Upper lobe of left lung (tissue), 6 donors: ENCODE measurements around the gene CIAO2B. TPM values are rescaled to one million over a fixed set of nuclear protein-coding genes. Genes with fewer than 3 reads are reported as not detected.
"Not testable (repeated sequence)": the region's sequence is repeated elsewhere in the genome, so short reads cannot be mapped to it uniquely, and the experiment has no call there.

Experiments
- ATAC-seq, 2 donors: fragments of 200-7000 bp; cut with Tn5 transposase; one replicate each; pipeline ENCODE4 v1.9.1; 2022; ENCODE audit warnings: mild to moderate bottlenecking in 2 of 2, moderate library complexity in 2 of 2; ENCODE audit not compliant: low FRiP score in 2 of 2
- DNase-seq, 2 donors: peaks; one replicate each; pipeline ENCODE4 v3.0.0-alpha.2; 2019 to 2020
- H3K27ac ChIP-seq, 4 donors: fragments of 200-600 bp; sonication (generic); one replicate each; pipeline ENCODE4 v1.5.1; 2016 to 2019
- H3K27me3 ChIP-seq, 4 donors: fragments of 200-600 bp; sonication (generic); one replicate each; pipeline ENCODE4 v1.5.1; 2017 to 2019
- H3K36me3 ChIP-seq, 4 donors: fragments of 200-600 bp; sonication (generic); one replicate each; pipeline ENCODE4 v1.5.1; 2016 to 2019
- H3K4me1 ChIP-seq, 4 donors: fragments of 200-600 bp; sonication (generic); one replicate each; pipeline ENCODE4 v1.5.1; 2018 to 2019
- H3K4me3 ChIP-seq, 4 donors: fragments of 200-600 bp; sonication (generic); one replicate each; pipeline ENCODE4 v1.5.1; 2017 to 2019; ENCODE audit warnings: mild to moderate bottlenecking in 2 of 4, moderate library complexity in 1 of 4
- H3K9me3 ChIP-seq, 4 donors: fragments of 200-600 bp; sonication (generic); one replicate each; pipeline ENCODE4 v1.5.1; 2018 to 2019
- EP300 ChIP-seq, 4 donors: sonication (generic); formaldehyde crosslinking; IDR thresholded peaks; one replicate each; pipeline ENCODE4 v1.5.1; 2017; ENCODE audit warnings: antibody characterized with exemption in 4 of 4, control low read depth in 2 of 4
- POLR2A ChIP-seq, 4 donors: fragments of 450-650 bp; IDR thresholded peaks; one replicate each; pipeline ENCODE4 v1.5.1; 2016 to 2017; ENCODE audit warnings: antibody characterized with exemption in 4 of 4, mild to moderate bottlenecking in 2 of 4
- POLR2AphosphoS5 ChIP-seq, 2 donors: sonication (generic); formaldehyde crosslinking; IDR thresholded peaks; one replicate each; pipeline ENCODE4 v1.5.1; 2017; ENCODE audit warnings: antibody characterized with exemption in 2 of 2
- WGBS, 2 donors: methylation state at CpG; one replicate each; pipeline ENCODE4 v1.1.5; 2017 to 2018; 5-methylcytosine and 5-hydroxymethylcytosine counted together
- total RNA-seq, 6 donors: library from RNA; depleted of rRNA in 4 of 6; stranded (reverse); fragments of >200 nt in 4 of 6; gene quantifications; one replicate each; pipeline versions ENCODE4 v1.1.0 to v1.2.1, GENCODE V29; 2016 to 2021
- TF ChIP-seq, protein P1 (sequence below), 6 experiments: fragments of 450-650 bp in 4 of 6; fragments of 200-600 bp in 2 of 6; sonication (generic) in 2 of 6; IDR thresholded peaks; one replicate each; pipeline ENCODE4 v1.5.1; 2016 to 2019; ENCODE audit warnings: antibody characterized with exemption in 6 of 6
- donor health status: DM: no; HTN: no; CAD: no; lungs with moderate emphysema.
- donor health status: DM: no; HTN: yes; CAD: no; lungs with severe emphysema.

Gene CIAO2B
- total RNA-seq, 6 donors from 2014 or later: 59.6 to 131 (median 73.2) TPM

DNA sequence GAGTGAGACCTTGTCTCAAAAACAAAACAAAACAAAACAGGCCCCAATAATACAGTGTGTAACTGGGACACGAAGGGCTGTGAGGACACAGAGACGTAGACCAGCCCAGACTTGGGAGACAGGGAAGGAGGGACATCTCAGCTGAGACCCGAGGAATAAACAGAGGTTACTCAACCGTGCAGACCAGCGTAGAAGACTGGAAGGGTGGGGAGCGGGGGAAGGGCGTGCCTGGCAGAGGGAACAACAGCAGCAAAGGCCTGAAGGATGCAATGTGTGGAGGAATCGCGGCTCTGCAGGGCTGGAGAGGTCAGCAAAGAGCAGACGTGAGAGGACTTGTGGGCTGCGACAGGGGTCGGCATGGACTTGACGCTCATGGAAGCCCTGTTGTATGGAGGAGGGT is 42.5 kb upstream of the CIAO2B start:
- ATAC-seq (no peak), DNase-seq (no peak)
- peaks cover 0 to 13% (median 5%) of the 10 kb centered on the region in 4 donors for H3K4me1 ChIP-seq
- no peaks in the 10 kb centered on the region for H3K27me3 ChIP-seq
- H3K9me3 ChIP-seq: no peaks in the 10 kb centered on the region
- TF ChIP-seq EP300 (IDR thresholded peaks at IDR 0.05) (no peak), POLR2A (IDR thresholded peaks at IDR 0.05) (no peak), POLR2AphosphoS5 (IDR thresholded peaks at IDR 0.05) (no peak)
- TF ChIP-seq, protein P1, sequence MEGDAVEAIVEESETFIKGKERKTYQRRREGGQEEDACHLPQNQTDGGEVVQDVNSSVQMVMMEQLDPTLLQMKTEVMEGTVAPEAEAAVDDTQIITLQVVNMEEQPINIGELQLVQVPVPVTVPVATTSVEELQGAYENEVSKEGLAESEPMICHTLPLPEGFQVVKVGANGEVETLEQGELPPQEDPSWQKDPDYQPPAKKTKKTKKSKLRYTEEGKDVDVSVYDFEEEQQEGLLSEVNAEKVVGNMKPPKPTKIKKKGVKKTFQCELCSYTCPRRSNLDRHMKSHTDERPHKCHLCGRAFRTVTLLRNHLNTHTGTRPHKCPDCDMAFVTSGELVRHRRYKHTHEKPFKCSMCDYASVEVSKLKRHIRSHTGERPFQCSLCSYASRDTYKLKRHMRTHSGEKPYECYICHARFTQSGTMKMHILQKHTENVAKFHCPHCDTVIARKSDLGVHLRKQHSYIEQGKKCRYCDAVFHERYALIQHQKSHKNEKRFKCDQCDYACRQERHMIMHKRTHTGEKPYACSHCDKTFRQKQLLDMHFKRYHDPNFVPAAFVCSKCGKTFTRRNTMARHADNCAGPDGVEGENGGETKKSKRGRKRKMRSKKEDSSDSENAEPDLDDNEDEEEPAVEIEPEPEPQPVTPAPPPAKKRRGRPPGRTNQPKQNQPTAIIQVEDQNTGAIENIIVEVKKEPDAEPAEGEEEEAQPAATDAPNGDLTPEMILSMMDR (IDR thresholded peaks at IDR 0.05): no peak
- H3K27ac ChIP-seq: no peak overlapping the region
- 52 to 55% methylated on average over 13 of the region's 13 CpGs for WGBS, 2 donors
- H3K36me3 ChIP-seq: no peaks in the 10 kb centered on the region
- no peak overlapping the region for H3K4me3 ChIP-seq

DNA sequence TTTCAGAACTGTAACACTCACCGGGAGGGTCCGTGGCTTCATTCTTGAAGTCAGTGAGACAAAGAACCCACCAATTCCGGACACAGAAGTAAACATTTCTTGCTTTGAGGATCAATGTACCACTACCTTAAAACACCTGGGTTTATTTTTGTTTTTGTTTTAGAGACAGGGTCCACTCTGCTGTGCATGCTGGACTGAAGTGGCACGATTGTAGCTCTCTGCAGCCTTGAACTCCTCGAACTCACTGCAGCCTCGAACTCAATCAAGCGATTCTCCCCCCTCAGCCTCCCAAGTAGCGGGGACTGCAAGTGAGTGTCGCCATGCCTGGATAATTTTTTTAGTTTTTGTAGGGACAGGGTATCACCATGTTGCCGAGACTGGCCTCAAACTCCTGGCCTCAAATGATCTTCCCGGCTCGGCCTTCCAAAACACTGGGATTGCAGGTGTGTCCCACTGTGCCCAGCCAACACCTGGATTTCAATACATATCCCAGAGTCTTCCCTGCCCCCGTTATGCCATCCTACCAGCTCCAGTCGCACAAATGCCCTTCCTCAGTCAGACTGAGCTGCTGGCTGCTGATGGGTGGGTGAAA is 41.2 kb upstream of the CIAO2B start:
- 86 to 89% methylated on average over 14 of the region's 14 CpGs for WGBS, 2 donors
- no peaks in the 10 kb centered on the region for H3K27me3 ChIP-seq
- no peaks in the 10 kb centered on the region for H3K9me3 ChIP-seq
- no peak overlapping the region for H3K4me3 ChIP-seq
- ATAC-seq (no peak), DNase-seq (no peak)
- H3K36me3 ChIP-seq: no peaks in the 10 kb centered on the region
- TF ChIP-seq POLR2A (IDR thresholded peaks at IDR 0.05) (no peak), EP300 (IDR thresholded peaks at IDR 0.05) (no peak), POLR2AphosphoS5 (IDR thresholded peaks at IDR 0.05) (no peak)
- TF ChIP-seq, protein P1 (IDR thresholded peaks at IDR 0.05): no peak
- H3K27ac ChIP-seq: no peak overlapping the region
- H3K4me1 ChIP-seq: peaks cover 0 to 13% (median 5%) of the 10 kb centered on the region in 4 donors

DNA sequence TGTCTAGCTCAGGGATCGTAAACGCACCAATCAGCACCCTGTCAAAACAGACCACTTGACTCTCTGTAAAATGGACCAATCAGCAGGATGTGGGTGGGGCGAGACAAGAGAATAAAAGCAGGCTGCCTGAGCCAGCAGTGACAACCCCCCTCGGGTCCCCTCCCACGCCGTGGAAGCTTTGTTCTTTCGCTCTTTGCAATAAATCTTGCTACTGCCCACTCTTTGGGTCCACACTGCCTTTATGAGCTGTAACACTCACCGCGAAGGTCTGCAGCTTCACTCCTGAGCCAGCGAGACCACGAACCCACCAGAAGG is 40.7 kb upstream of the CIAO2B start:
- H3K27me3 ChIP-seq, H3K9me3 ChIP-seq, H3K27ac ChIP-seq, ATAC-seq, H3K4me3 ChIP-seq, H3K36me3 ChIP-seq, DNase-seq: not testable (repeated sequence)
- H3K4me1 ChIP-seq: peaks cover 0 to 13% (median 5%) of the 10 kb centered on the region in 4 donors
- 56 to 67% methylated on average over 11 of the region's 11 CpGs for WGBS, 2 donors

DNA sequence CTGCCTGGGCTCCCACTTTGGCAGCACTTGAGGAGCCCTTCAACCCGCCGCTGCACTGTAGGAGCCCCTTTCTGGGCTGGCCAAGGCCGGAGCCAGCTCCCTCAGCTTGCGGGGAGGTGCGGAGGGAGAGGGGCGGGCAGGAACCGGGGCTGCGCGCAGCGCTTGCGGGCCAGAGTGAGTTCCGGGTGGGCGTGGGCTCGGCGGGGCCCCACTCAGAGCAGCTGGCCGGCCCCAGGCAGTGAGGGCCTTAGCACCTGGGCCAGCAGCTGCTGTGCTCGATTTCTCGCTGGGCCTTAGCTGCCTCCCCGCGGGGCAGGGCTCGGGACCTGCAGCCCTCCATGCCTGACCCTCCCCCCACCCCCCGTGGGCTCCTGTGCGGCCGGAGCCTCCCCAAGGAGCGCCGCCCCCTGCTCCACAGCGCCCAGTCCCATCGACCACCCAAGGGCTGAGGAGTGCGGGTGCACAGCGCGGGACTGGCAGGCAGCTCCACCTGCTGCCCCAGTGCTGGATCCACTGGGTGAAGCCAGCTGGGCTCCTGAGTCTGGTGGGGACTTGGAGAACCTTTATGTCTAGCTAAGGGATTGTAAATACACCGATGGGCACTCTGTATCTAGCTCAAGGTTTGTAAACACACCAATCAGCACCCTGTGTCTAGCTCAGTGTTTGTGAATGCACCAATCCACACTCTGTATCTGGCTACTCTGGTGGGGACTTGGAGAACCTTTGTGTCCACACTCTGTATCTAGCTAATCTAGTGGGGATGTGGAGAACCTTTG is 40.1 kb upstream of the CIAO2B start:
- not testable (repeated sequence) for H3K9me3 ChIP-seq, H3K27ac ChIP-seq, H3K4me3 ChIP-seq, H3K4me1 ChIP-seq, H3K36me3 ChIP-seq, ATAC-seq, H3K27me3 ChIP-seq
- peak in 1 of 2 donors; percentile 78 for DNase-seq
- WGBS, 2 donors: 83 to 88% methylated on average over 9 to 25 of the region's 32 CpGs

DNA sequence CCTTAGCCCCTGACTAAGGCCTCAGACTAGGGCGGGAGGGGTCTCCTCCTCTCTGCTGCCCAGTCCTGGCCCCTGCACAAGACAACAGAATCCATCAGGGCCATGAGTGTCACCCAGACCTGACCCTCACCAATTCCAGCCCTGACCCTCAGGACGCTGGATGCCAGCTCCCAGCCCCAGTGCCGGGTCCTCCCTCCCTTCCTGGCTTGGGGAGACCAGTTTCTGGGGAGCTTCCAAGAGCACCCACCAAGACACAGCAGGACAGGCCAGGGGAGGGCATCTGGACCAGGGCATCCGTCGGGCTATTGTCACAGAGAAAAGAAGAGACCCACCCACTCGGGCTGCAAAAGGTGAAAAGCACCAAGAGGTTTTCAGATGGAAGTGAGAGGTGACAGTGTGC is 39.5 kb upstream of the CIAO2B start:
- ATAC-seq: no peak
- H3K4me3 ChIP-seq: no peak overlapping the region
- H3K27ac ChIP-seq: peak overlapping the region in 1 of 4 donors; percentile 21

More for the DNA sequence above, 39.5 kb upstream of the CIAO2B start:
- 82% methylated on average over 4 of the region's 6 CpGs; no CpG with 5 or more reads in 1 of the 2 donors for WGBS, 2 donors
- Histone ChIP-seq H3K4me1 (peaks cover 0 to 4% (median 1%) of the 10 kb centered on the region in 4 donors), H3K36me3 (no peaks in the 10 kb centered on the region), H3K27me3 (no peaks in the 10 kb centered on the region), H3K9me3 (no peaks in the 10 kb centered on the region)
- DNase-seq: no peak
- TF ChIP-seq POLR2AphosphoS5 (IDR thresholded peaks at IDR 0.05) (no peak), POLR2A (IDR thresholded peaks at IDR 0.05) (no peak), EP300 (IDR thresholded peaks at IDR 0.05) (no peak)
- TF ChIP-seq, protein P1 (IDR thresholded peaks at IDR 0.05): no peak
